ENCODE results near the gene TTYH1. TPM values are rescaled to one million over a fixed set of nuclear protein-coding genes. Genes with fewer than 3 reads are reported as not detected.
"Not testable (repeated sequence)": the region's sequence is repeated elsewhere in the genome, so short reads cannot be mapped to it uniquely, and the experiment has no call there.

Gene TTYH1
- total RNA-seq, 1 experiment from 2014 or later = not detected

DNA sequence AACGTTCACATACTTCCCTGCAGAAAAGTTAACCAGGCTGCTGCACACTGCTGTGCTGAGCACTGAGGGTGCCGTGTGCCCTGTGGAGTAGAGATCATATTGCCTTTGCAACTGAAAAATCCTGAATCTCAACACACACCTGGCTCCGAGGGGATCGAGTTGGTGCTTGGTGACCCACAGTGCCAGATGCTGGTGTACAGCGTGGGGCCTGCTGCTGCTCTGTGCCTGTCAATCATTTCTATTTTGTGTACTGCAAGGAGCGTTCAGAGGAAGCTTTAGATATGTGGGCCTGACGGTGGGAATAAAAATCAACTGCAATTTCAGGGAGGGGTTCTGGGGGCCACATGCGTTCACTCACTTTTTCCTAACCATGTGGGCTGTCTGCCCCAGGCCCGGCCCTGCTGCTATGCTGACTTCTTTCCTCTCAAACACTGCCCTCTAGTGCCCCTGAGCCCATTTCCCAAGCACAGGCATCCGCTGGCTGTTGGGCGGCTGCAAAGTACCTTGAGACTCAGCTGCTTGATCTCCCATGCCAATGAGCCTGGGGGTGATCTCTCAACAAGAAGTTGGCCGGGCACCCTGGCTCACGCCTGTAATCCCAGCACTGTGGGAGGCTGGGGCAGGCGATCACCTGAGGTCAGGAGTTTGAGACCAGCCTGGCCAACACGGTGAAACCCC, 24.0 kb downstream of the TTYH1 start:
- DNase-seq (ENCODE audit: low read depth) = no peak

- DNase-seq (ENCODE audit: low read depth) = no peak
Observed at GRCh38 chr19:54440641-54441040, 25.4 kb downstream of the TTYH1 start.

- no peak for DNase-seq (ENCODE audit: low read depth)
Observed at GRCh38 chr19:54444737-54445136, 29.5 kb downstream of the TTYH1 start.

DNA sequence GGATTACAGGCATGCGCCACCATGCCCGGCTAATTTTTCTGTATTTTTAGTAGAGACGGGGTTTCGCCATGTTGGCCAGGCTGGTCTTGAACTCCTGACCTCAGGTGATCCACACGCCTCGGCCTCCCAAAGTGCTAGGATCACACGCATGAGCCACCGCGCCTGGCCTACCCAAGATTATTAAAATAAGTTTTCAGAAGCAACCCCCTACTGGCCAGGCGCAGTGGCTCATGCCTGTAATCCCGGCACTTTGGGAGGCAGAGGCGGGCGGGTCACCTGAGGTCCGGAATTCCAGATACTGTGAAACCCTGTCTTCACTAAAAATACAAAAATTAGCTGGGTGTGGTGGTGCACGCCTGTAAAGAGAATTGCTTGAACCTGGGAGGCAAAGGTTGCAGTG, 31.1 kb downstream of the TTYH1 start:
- DNase-seq (ENCODE audit: low read depth) = not testable (repeated sequence)

GRCh38 chr19:54448040-54448773, 32.9 kb downstream of the TTYH1 start:
- peak; percentile 65 for DNase-seq (ENCODE audit: low read depth)

GRCh38 chr19:54448774-54449700, 33.8 kb downstream of the TTYH1 start, which contains the start of gene LENG8:
Gene LENG8 (plus strand): TSS chr19:54449199. CDS start chr19:54451345, 2,146 bp downstream.
- DNase-seq (ENCODE audit: low read depth) = peak; percentile 100

DNA sequence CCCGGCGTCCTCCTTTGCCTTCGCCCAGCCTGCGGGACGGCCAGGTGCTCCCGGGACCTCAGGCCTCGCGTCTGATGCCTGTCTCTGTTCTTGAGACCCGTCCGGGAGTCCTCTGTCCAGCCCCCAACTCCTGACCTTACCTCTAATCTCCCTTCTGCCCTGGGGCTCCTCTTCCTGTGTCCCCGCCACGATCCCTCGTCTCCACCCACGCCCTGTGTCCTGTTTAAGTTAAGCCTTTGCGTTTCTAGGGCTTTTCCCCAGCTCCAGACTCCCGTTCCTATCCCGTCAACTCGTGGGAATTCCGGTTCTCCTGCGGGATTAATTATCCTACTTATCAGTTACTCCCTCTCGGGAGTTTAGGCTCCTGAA, 34.4 kb downstream of the TTYH1 start:
- DNase-seq (ENCODE audit: low read depth) = no peak

GRCh38 chr19:54451331-54451871, 36.1 kb downstream of the TTYH1 start:
- peak; percentile 63 for DNase-seq (ENCODE audit: low read depth)

- no peak for DNase-seq (ENCODE audit: low read depth)
Observed at GRCh38 chr19:54451997-54452396, 36.7 kb downstream of the TTYH1 start.

DNA sequence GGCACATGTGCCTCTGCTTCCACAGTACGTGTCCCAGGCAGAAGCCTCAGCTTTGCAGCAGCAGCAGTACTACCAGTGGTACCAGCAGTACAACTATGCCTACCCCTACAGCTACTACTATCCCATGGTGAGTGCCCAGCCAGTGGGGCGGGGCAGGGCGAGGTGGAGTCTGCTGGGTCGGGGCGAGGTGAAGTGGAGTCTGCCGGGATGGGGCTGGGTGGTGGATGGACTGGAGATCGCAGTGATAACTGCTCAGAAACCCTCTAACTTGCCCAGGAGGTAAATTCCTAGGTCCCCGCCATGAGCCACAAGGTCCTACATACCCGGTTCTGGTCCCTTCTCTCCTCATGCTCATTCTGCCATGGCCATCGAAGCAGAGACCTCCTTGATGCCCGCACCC, 37.4 kb downstream of the TTYH1 start:
- DNase-seq (ENCODE audit: low read depth) = no peak

- DNase-seq (ENCODE audit: low read depth) = no peak
Observed at GRCh38 chr19:54453921-54454780, 38.9 kb downstream of the TTYH1 start.

- DNase-seq (ENCODE audit: low read depth) = no peak
Observed at GRCh38 chr19:54454781-54455675, 39.8 kb downstream of the TTYH1 start.

DNA sequence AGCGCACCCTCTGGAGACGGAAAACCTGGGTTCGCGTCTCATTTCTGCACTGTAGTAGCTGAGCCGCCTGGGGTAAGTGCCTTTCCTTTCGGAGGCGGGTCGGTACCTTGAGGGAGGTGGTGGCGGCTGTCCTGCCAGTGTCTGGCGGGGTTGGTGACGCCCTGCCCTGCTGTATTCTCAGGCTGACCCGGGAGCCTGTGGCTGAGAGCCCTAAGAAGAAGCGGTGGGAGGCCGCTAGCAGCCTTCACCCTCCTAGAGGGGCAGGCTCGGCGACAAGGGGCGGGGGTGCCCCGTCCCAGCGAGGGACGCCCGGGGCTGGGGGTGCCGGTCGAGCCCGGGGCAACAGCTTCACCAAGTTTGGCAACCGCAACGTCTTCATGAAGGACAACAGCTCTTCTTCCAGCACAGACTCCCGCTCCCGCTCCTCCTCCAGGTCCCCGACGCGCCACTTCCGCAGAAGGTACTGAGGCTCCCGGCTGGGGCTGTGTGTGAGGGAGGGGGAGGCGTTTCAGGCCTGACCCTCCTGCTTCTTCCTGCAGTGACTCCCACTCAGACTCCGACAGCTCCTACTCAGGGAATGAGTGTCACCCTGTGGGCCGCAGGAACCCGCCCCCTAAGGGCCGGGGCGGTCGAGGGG, 40.6 kb downstream of the TTYH1 start:
- DNase-seq (ENCODE audit: low read depth) = no peak

DNA sequence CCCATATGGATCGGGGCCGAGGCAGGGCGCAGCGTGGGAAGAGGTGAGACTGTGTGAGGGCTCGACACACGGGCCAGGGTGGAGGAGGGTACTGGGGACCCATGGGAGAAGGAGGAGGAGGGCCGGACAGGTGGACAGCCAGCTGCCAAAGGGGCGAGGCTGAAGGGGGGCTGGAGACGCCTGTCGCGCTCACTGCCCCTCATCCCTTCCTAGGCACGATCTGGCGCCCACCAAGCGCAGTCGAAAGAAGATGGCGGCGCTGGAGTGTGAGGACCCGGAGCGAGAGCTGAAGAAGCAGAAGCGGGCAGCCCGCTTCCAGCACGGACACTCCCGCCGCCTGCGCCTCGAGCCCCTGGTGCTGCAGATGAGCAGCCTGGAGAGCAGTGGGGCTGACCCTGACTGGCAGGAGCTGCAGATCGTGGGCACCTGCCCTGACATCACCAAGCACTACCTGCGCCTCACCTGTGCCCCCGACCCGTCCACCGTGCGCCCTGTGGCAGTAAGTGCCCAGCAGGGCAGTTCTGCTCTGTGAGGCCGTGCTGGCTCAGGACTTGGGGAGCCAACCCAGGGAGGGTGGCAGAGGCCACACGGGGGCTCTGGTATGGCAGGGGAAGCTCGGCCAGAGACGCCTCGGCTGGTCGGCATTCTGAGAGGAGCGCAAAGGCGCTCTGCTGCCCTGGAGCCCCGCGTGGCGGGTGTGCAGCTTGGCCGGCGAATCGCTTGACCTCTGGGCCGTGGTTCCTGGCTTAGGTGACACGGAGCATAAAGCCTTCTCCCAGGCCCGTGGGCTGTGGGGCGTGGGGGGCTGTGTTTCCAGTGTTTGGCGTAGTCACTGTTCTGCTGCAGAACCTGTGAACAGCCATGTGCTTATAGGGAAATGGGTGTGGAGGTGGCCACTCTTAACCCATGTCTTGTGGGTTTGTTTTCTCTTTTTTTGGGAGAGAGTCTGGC, 41.4 kb downstream of the TTYH1 start:
- DNase-seq (ENCODE audit: low read depth) = no peak

- DNase-seq (ENCODE audit: low read depth) = no peak
Observed at GRCh38 chr19:54457773-54458647, 42.7 kb downstream of the TTYH1 start.

DNA sequence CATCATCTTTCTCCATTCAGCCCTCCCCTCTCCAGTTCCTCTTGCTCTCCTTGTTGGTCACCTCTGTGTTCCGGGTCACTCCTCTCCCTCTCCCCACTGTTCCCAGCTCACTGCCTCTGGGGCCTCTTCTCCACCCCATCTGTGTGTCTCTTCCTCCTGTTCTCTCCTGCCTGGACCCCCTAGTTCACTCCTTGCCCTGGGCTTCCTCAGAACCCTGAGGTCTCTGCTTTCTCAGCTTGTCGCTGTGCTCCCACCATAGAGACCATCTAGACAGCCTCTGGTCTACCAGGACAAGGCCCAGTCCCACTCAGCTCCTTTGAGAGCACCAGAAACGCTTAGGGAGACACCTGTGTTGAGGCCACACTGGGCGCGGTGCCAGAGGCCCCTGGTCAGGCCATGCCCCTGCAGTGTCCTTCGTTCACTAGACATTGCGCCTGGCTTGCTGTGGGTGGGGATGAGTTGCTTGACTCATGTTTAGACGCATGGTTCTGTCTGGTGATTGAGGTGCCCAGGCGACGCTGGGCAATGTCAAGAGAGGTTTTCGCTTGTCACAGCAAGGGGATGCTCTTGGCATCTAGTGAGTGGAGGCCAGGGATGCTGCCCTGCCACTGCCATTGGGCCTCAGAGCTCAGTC, 43.5 kb downstream of the TTYH1 start:
- DNase-seq (ENCODE audit: low read depth) = no peak
